Activated CD8-positive, alpha-beta T cell treated with anti-CD3 and anti-CD28 coated beads, Interleukin-2, amount 10 ng/mL, durations not matched to agents 7 days and 5 days (primary cell): ENCODE data around the gene RAB14. TPM values are rescaled to one million over a fixed set of nuclear protein-coding genes. Genes with fewer than 3 reads are reported as not detected.

Experiments used
- total RNA-seq, 2 experiments: library from RNA; stranded (reverse); gene quantifications; one replicate each; pipeline ENCODE4 v1.2.3, GENCODE V29; 2021

RAB14 gene
- total RNA-seq, 2 experiments from 2014 or later, result 56.7 to 68.2 TPM

Other genes with a start within 250 kb of the RAB14 start
- gene C5, start 151.6 kb downstream of the RAB14 start, total RNA-seq, result 1 to 10 TPM; 1.3 to 2.3 TPM
- 10 to 100 TPM; 80.8 to 84.3 TPM for gene CNTRL, start 126.9 kb downstream of the RAB14 start, total RNA-seq
- 1 to 10 TPM; 4.0 to 4.2 TPM for gene GSN, start 66.3 kb upstream of the RAB14 start, total RNA-seq
- 10 to 100 TPM; 50.7 to 54.9 TPM for gene STOM, start 168.4 kb upstream of the RAB14 start, total RNA-seq